K562 (cell line): Measurements from ENCODE around the gene PRPSAP1. TPM values are rescaled to one million over a fixed set of nuclear protein-coding genes. Genes with fewer than 3 reads are reported as not detected.

Experiments used
- COPS2 ChIP-seq: fragments of 450-650 bp; conservative IDR thresholded peaks from 2 replicates; pipeline ENCODE4 v1.6.1; 2016; ENCODE audit warnings: mild to moderate bottlenecking, moderate library complexity
- CREB3 ChIP-seq: fragments of 450-650 bp; conservative IDR thresholded peaks from 2 replicates; pipeline ENCODE4 v1.6.1; 2016; ENCODE audit warnings: missing genetic modification characterization, low read depth, mild to moderate bottlenecking, missing compliant biosample characterization, moderate library complexity
- ELF4 ChIP-seq: fragments of 450-650 bp; formaldehyde crosslinking; IDR thresholded peaks from 2 replicates; pipeline ENCODE4 v1.4.0; 2022; ENCODE audit warnings: missing genetic modification characterization
- HNRNPLL ChIP-seq: fragments of 200-400 bp; formaldehyde crosslinking; IDR thresholded peaks from 2 replicates; pipeline ENCODE4 v1.6.1; 2017; ENCODE audit warnings: low read length, low read depth, mild to moderate bottlenecking; ENCODE audit not compliant: poor library complexity, severe bottlenecking
- RREB1 ChIP-seq: fragments of 250-450 bp; sonication (Bioruptor Pico); IDR thresholded peaks from 2 replicates; pipeline ENCODE4 v1.4.0; 2020
- SREBF2 ChIP-seq: sonication (generic); formaldehyde crosslinking; IDR thresholded peaks from 2 replicates; pipeline ENCODE4 v1.4.0; 2020; ENCODE audit warnings: mild to moderate bottlenecking, missing genetic modification reagents
- TAL1 ChIP-seq: fragments of 450-650 bp; IDR thresholded peaks from 2 replicates; pipeline ENCODE4 v1.6.1; 2016; ENCODE audit warnings: mild to moderate bottlenecking
- XRCC4 ChIP-seq: IDR thresholded peaks from one replicate; pipeline ENCODE4 v1.6.1; 2011; ENCODE audit not compliant: insufficient read depth, insufficient read length; ENCODE audit errors: extremely low read depth
- ZBTB40 ChIP-seq, 2 experiments: fragments of 450-650 bp in 1 of 2; sonication (generic) in 1 of 2; formaldehyde crosslinking in 1 of 2; IDR thresholded peaks; 2 replicates each; pipeline versions ENCODE4 v1.7.1 to v1.9.0; 2016 to 2022; ENCODE audit warnings: inconsistent platforms in 1 of 2, mild to moderate bottlenecking in 1 of 2, missing genetic modification reagents in 1 of 2
- ZNF165 ChIP-seq: fragments of 250-450 bp; sonication (Bioruptor Pico); IDR thresholded peaks from 2 replicates; pipeline ENCODE4 v1.4.0; 2020; ENCODE audit warnings: borderline replicate concordance
- ZNF316 ChIP-seq: fragments of 450-650 bp; IDR thresholded peaks from 2 replicates; pipeline ENCODE4 v1.6.1; 2016
- polyA plus RNA-seq, 8 experiments: library from polyadenylated mRNA; depleted of rRNA in 4 of 8; stranded (reverse) in 5 of 8; unstranded in 3 of 8; fragments of >200 nt; fragmentation: Nextera tagmentation in 2 of 8; fragmentation: Illumina TruSeq in 1 of 8; extraction: Ambion mirVana in 2 of 8; extraction: Trizol in 1 of 8; gene quantifications; 2 replicates each; pipeline versions ENCODE4 v1.2.1 to v1.2.3, GENCODE V29; 2011 to 2014; ENCODE audit warnings: inconsistent platforms in 1 of 8, missing spikeins in 1 of 8
- total RNA-seq, 7 experiments: library from RNA; depleted of rRNA in 6 of 7; stranded (reverse); fragments of >200 nt in 6 of 7; fragmentation: Illumina TruSeq in 2 of 7; extraction: Trizol in 2 of 7; gene quantifications; 2 replicates each; pipeline versions ENCODE4 v1.2.1 to v1.2.3, GENCODE V29; 2011 to 2021; ENCODE audit warnings: low replicate concordance in 1 of 7

The PRPSAP1 gene
- total and polyA plus RNA-seq, 9 of the 15 experiments (the other 6 are each of a cell fraction or from before 2014, with no cell fraction given), result 21.9 to 77.1 (median 40.8) TPM

- TF ChIP-seq RREB1 (CRISPR knock-in tag) (no peak), ELF4 (CRISPR knock-in tag) (no peak), ZNF316 (no peak), XRCC4 (no peak), COPS2 (no peak), ZBTB40 (IDR thresholded peaks at IDR 0.05) (no peak), ZBTB40 (CRISPR knock-in tag; IDR thresholded peaks at IDR 0.05) (no peak), ZNF165 (CRISPR knock-in tag) (no peak), HNRNPLL (peak; percentile 11), SREBF2 (CRISPR knock-in tag) (no peak), CREB3 (no peak), TAL1 (no peak)
These were observed 30.7 kb upstream of the PRPSAP1 start, which contains the start of gene SPHK1 (continued) for GRCh38 chr17:76384222-76384986.
